H1 (cell line): Measurements from ENCODE around the gene DPYD. TPM values are rescaled to one million over a fixed set of nuclear protein-coding genes. Genes with fewer than 3 reads are reported as not detected.

ENCODE experiments used
- CTCF ChIA-PET: fragments of 300-600 bp; sonication (Branson Sonifier 250); formaldehyde crosslinking; loops from one replicate; lab custom pipeline; 2021; ENCODE audit not compliant: partially characterized antibody; lab: Charles Lee
- POLR2A ChIA-PET: fragments of 300-600 bp; sonication (Branson Sonifier 250); formaldehyde crosslinking; loops from one replicate; lab custom pipeline; 2021; ENCODE audit warnings: inconsistent platforms; ENCODE audit not compliant: partially characterized antibody; lab: Charles Lee
- DNase-seq, 2 experiments: peaks; one replicate each; pipeline versions ENCODE4 v3.0.0 to v3.0.0-alpha.2; 2010 to 2022; ENCODE audit warnings: low spot score in 2 of 2, low read depth in 1 of 2, mixed read lengths in 1 of 2
- FAIRE-seq: peaks from 2 replicates; lab custom pipeline; 2011; peaks lifted over from hg19 to GRCh38; lab: Jason Lieb, UNC
- H2AFZ ChIP-seq: 2 replicates; pipeline ENCODE4 v1.8.1; 2012; ENCODE audit warnings: low read length, inconsistent platforms
- H2AK5ac ChIP-seq: 2 replicates; pipeline ENCODE4 v1.6.1; 2013; ENCODE audit warnings: low read depth, low read length
- H2BK120ac ChIP-seq: replicated peaks from 2 replicates; pipeline ENCODE3; 2013; ENCODE audit warnings: low read depth, low read length, inconsistent platforms
- H2BK12ac ChIP-seq: 2 replicates; pipeline ENCODE4 v1.6.1; 2013; ENCODE audit warnings: low read depth, low read length
- H2BK15ac ChIP-seq: 2 replicates; pipeline ENCODE4 v1.6.1; 2013; ENCODE audit warnings: low read length
- H2BK20ac ChIP-seq: 2 replicates; pipeline ENCODE4 v1.6.1; 2013; ENCODE audit warnings: low read length
- H2BK5ac ChIP-seq: 2 replicates; pipeline ENCODE4 v1.6.1; 2013; ENCODE audit warnings: low read depth, low read length
- H3K14ac ChIP-seq: 2 replicates; pipeline ENCODE4 v1.6.1; 2013; ENCODE audit warnings: inconsistent platforms; ENCODE audit not compliant: insufficient read length
- H3K18ac ChIP-seq: 2 replicates; pipeline ENCODE4 v1.6.1; 2013; ENCODE audit warnings: low read length; ENCODE audit errors: extremely low read depth
- H3K23ac ChIP-seq: 2 replicates; pipeline ENCODE4 v1.6.1; 2013; ENCODE audit warnings: inconsistent platforms; ENCODE audit not compliant: insufficient read length
- H3K23me2 ChIP-seq: 2 replicates; pipeline ENCODE4 v1.6.1; 2013; ENCODE audit warnings: low read depth, low read length
- H3K27ac ChIP-seq: 2 replicates; pipeline ENCODE4 v1.6.1; 2011; ENCODE audit warnings: low read depth, low read length, inconsistent platforms
- H3K27me3 ChIP-seq, 4 experiments: replicated peaks in 1 of 4; 1 replicate in 1 of 4; 2 replicates in 3 of 4; pipeline versions ENCODE4 v1.6.1 to v1.8.1; 2011 to 2013; ENCODE audit warnings: low read length in 3 of 4, mild to moderate bottlenecking in 3 of 4, inconsistent platforms in 2 of 4, mixed read lengths in 2 of 4, moderate library complexity in 1 of 4; ENCODE audit not compliant: control insufficient read depth in 3 of 4, insufficient read depth in 3 of 4; ENCODE audit errors: extremely low read depth in 1 of 4
- H3K36me3 ChIP-seq, 4 experiments: 2 replicates each; pipeline versions ENCODE4 v1.6.1 to v1.8.1; 2011 to 2013; ENCODE audit warnings: mild to moderate bottlenecking in 4 of 4, low read length in 3 of 4, moderate library complexity in 2 of 4, control low read depth in 1 of 4, inconsistent platforms in 1 of 4; ENCODE audit not compliant: insufficient read depth in 4 of 4, control insufficient read depth in 2 of 4
- H3K4ac ChIP-seq: replicated peaks from 2 replicates; pipeline ENCODE3; 2013; ENCODE audit warnings: low read length, low read depth, mixed read lengths, inconsistent platforms; ENCODE audit not compliant: insufficient read length
- H3K4me1 ChIP-seq, 4 experiments: replicated peaks in 1 of 4; 1 replicate in 1 of 4; 2 replicates in 3 of 4; pipeline versions ENCODE4 v1.6.1 to v1.8.1; 2011 to 2013; ENCODE audit warnings: low read length in 3 of 4, inconsistent platforms in 2 of 4, mixed read lengths in 1 of 4; ENCODE audit not compliant: insufficient read depth in 4 of 4, control insufficient read depth in 3 of 4
- H3K4me2 ChIP-seq, 2 experiments: 2 replicates each; pipeline versions ENCODE4 v1.6.1 to v1.8.1; 2011 to 2013; ENCODE audit warnings: low read depth in 2 of 2, low read length in 2 of 2, control low read depth in 1 of 2, inconsistent platforms in 1 of 2, mild to moderate bottlenecking in 1 of 2; ENCODE audit not compliant: insufficient read depth in 1 of 2
- H3K4me3 ChIP-seq, 4 experiments: fragments of 200-600, 300-600 bp in 1 of 4; sonication (generic), shearing (Covaris generic), sonication (Bioruptor Twin) in 1 of 4; 2 replicates each; pipeline versions ENCODE4 v1.5.1 to v1.8.1; 2011 to 2016; ENCODE audit warnings: low read length in 4 of 4, low read depth in 3 of 4, control low read depth in 2 of 4, inconsistent platforms in 2 of 4, mild to moderate bottlenecking in 2 of 4, mixed read lengths in 1 of 4, moderate library complexity in 1 of 4; ENCODE audit not compliant: insufficient read depth in 2 of 4; ENCODE audit errors: extremely low read depth in 1 of 4
- H3K56ac ChIP-seq: replicated peaks from 2 replicates; pipeline ENCODE3; 2013; ENCODE audit warnings: low read depth, mild to moderate bottlenecking, mixed read lengths, low read length, inconsistent platforms; ENCODE audit not compliant: insufficient read length
- H3K79me1 ChIP-seq: 2 replicates; pipeline ENCODE4 v1.6.1; 2013; ENCODE audit warnings: low read depth, low read length, control low read depth
- H3K79me2 ChIP-seq, 2 experiments: 2 replicates each; pipeline versions ENCODE4 v1.6.1 to v1.8.1; 2012 to 2013; ENCODE audit warnings: low read length in 2 of 2, mild to moderate bottlenecking in 2 of 2, inconsistent platforms in 1 of 2; ENCODE audit not compliant: insufficient read depth in 2 of 2, control insufficient read depth in 1 of 2
- H3K9ac ChIP-seq, 4 experiments: replicated peaks in 1 of 4; 1 replicate in 1 of 4; 2 replicates in 3 of 4; pipeline versions ENCODE4 v1.6.1 to v1.8.1; 2011 to 2013; ENCODE audit warnings: low read depth in 3 of 4, low read length in 3 of 4, control low read depth in 2 of 4, mild to moderate bottlenecking in 2 of 4, moderate library complexity in 2 of 4, inconsistent platforms in 1 of 4; ENCODE audit errors: extremely low read depth in 1 of 4
- H3K9me3 ChIP-seq, 2 experiments: 2 replicates each; pipeline versions ENCODE4 v1.6.1 to v1.8.1; 2012 to 2013; ENCODE audit warnings: mild to moderate bottlenecking in 2 of 2, moderate library complexity in 2 of 2, control low read depth in 1 of 2, inconsistent platforms in 1 of 2, low read depth in 1 of 2, low read length in 1 of 2, mixed read lengths in 1 of 2; ENCODE audit not compliant: insufficient read depth in 2 of 2
- H4K20me1 ChIP-seq, 2 experiments: replicated peaks in 1 of 2; 2 replicates each; pipeline versions ENCODE3 to v1.8.1; 2011 to 2013; ENCODE audit warnings: inconsistent platforms in 2 of 2, low read length in 2 of 2, mild to moderate bottlenecking in 1 of 2; ENCODE audit not compliant: insufficient read depth in 2 of 2, control insufficient read depth in 1 of 2
- H4K5ac ChIP-seq: 2 replicates; pipeline ENCODE4 v1.6.1; 2013; ENCODE audit warnings: low read length, low read depth, mixed read lengths, inconsistent platforms; ENCODE audit not compliant: insufficient read length
- H4K8ac ChIP-seq: 2 replicates; pipeline ENCODE4 v1.8.0; 2013; ENCODE audit warnings: mild to moderate bottlenecking, moderate library complexity, low read length, inconsistent platforms; ENCODE audit not compliant: insufficient read depth; ENCODE audit errors: extremely low read depth
- H4K91ac ChIP-seq: replicated peaks from 2 replicates; pipeline ENCODE3; 2013; ENCODE audit warnings: low read length, mixed read lengths, inconsistent platforms; ENCODE audit not compliant: insufficient read length
- ATF3 ChIP-seq: IDR thresholded peaks from 2 replicates; pipeline ENCODE4 v1.6.1; 2011; ENCODE audit warnings: low read depth, mild to moderate bottlenecking, low read length; ENCODE audit not compliant: insufficient read depth
- CHD2 ChIP-seq: IDR thresholded peaks from 2 replicates; pipeline ENCODE4 v1.6.1; 2012; ENCODE audit warnings: low read length, improper control_type of control experiment
- JUND ChIP-seq: IDR thresholded peaks from 2 replicates; pipeline ENCODE4 v1.6.1; 2011; ENCODE audit warnings: mild to moderate bottlenecking, improper control_type of control experiment, low read length
- KDM4A ChIP-seq: IDR thresholded peaks from one replicate; pipeline ENCODE4 v1.7.1; 2012; ENCODE audit warnings: low read depth, mild to moderate bottlenecking, moderate library complexity, low read length, inconsistent platforms; ENCODE audit not compliant: severe bottlenecking
- POLR2AphosphoS5 ChIP-seq: IDR thresholded peaks from 2 replicates; pipeline ENCODE4 v1.6.1; 2011; ENCODE audit warnings: low read depth, low read length
- RNF2 ChIP-seq: fragments of 200-900, 300-1000 bp; sonication (generic); IDR thresholded peaks from 2 replicates; pipeline ENCODE4 v1.7.1; 2016; ENCODE audit warnings: borderline replicate concordance, low read depth, mild to moderate bottlenecking, antibody characterized with exemption, low read length; ENCODE audit not compliant: poor library complexity, severe bottlenecking; ENCODE audit errors: missing control alignments
- SIX5 ChIP-seq: IDR thresholded peaks from 2 replicates; pipeline ENCODE4 v1.6.1; 2011; ENCODE audit warnings: mild to moderate bottlenecking, low read depth, low read length
- SP2 ChIP-seq: IDR thresholded peaks from 2 replicates; pipeline ENCODE4 v1.6.1; 2012; ENCODE audit warnings: mild to moderate bottlenecking, low read length, inconsistent platforms
- WGBS, 2 experiments: shearing (Covaris generic) in 1 of 2; methylation state at CpG; one replicate each; pipeline versions ENCODE4 v1.1.6 to v1.1.7; 2013 to 2015; ENCODE audit warnings: low lambda C conversion rate in 2 of 2, mixed read lengths in 2 of 2, inconsistent platforms in 1 of 2, low coverage in 1 of 2, missing lambda C conversion rate in 1 of 2; ENCODE audit not compliant: insufficient replicate concordance in 2 of 2, insufficient coverage in 1 of 2, insufficient read length in 1 of 2; ENCODE audit errors: extremely low coverage in 1 of 2, missing lambda C conversion rate in 1 of 2; 5-methylcytosine and 5-hydroxymethylcytosine counted together
- polyA plus RNA-seq, 7 experiments: library from polyadenylated mRNA; depleted of rRNA in 3 of 7; stranded (reverse) in 5 of 7; unstranded in 2 of 7; fragments of >200 nt in 5 of 7; fragments of 200-250 nt in 2 of 7; gene quantifications; 1 replicate in 5 of 7; 2 replicates in 1 of 7; 4 replicates in 1 of 7; pipeline versions ENCODE4 v1.2.1 to v1.2.3, GENCODE V29; 2011 to 2013; ENCODE audit warnings: missing spikeins in 2 of 7, mixed read lengths in 2 of 7
- total RNA-seq: library from RNA; stranded (reverse); fragmentation: NEBNext Ultra II Directional; extraction: Animal tissue kit (Norgen Biotek cat#: 25700); gene quantifications from 2 replicates; pipeline ENCODE4 v1.2.1, GENCODE V29; 2021

DPYD gene
- total and polyA plus RNA-seq, 2 of the 8 experiments (the other 6 are each of a cell fraction or from before 2014, with no cell fraction given): 0.29 to 0.73 TPM

- H3K23ac ChIP-seq: no peak overlapping the region
- no peak overlapping the region for H3K4ac ChIP-seq
- no peak overlapping the region for H3K56ac ChIP-seq
- no peak overlapping the region for H3K14ac ChIP-seq
- H3K4me1 ChIP-seq: no peaks in the 10 kb centered on the region
- no peak overlapping the region for H4K5ac ChIP-seq
- no peaks in the 10 kb centered on the region for H4K20me1 ChIP-seq
- 90% methylated on average over 3 of the region's 3 CpGs; no CpG with 5 or more reads in 1 of the 2 experiments for WGBS, 2 experiments
- no peaks in the 10 kb centered on the region for H3K79me2 ChIP-seq
- H2AFZ ChIP-seq: no peak overlapping the region
- no peak overlapping the region for H2BK15ac ChIP-seq
- no peaks in the 10 kb centered on the region for H3K23me2 ChIP-seq
- FAIRE-seq (no peak), DNase-seq (no peak)
- no peak overlapping the region for H2BK20ac ChIP-seq
- no peak overlapping the region for H3K9ac ChIP-seq
- no peak overlapping the region for H2BK120ac ChIP-seq
- H3K27ac ChIP-seq: no peak overlapping the region
- H3K79me1 ChIP-seq: no peaks in the 10 kb centered on the region
- no peaks in the 10 kb centered on the region for H3K9me3 ChIP-seq
- POLR2A ChIA-PET: no interaction called here
- CTCF ChIA-PET: no interaction called here
- no peak overlapping the region for H3K4me3 ChIP-seq
- no peaks in the 10 kb centered on the region for H3K36me3 ChIP-seq
- H4K8ac ChIP-seq: no peak overlapping the region
- H3K4me2 ChIP-seq: no peak overlapping the region
- H4K91ac ChIP-seq: no peak overlapping the region
- H3K27me3 ChIP-seq: no peaks in the 10 kb centered on the region
- no peak overlapping the region for H2BK5ac ChIP-seq
- no peak overlapping the region for H3K18ac ChIP-seq
- H2AK5ac ChIP-seq: no peak overlapping the region
- no peak overlapping the region for H2BK12ac ChIP-seq
- no peak for TF ChIP-seq SP2
- no peak for TF ChIP-seq KDM4A
- TF ChIP-seq POLR2AphosphoS5: no peak
- no peak for TF ChIP-seq ATF3
- TF ChIP-seq JUND: no peak
- TF ChIP-seq CHD2: no peak
- no peak for TF ChIP-seq RNF2
- TF ChIP-seq SIX5: no peak
Observed at GRCh38 chr1:97803026-97803425, 117.8 kb downstream of the DPYD start.
